T-helper 22 cell (primary cell): ENCODE results near the gene SAYSD1.

Experiments
- DNase-seq: peaks from one replicate; pipeline ENCODE4 v3.0.0-alpha.2; 2020; ENCODE audit warnings: low read depth

Gene SAYSD1

GRCh38 chr6:39058471-39059147, 56.4 kb downstream of the SAYSD1 start:
- DNase-seq, result no peak

- DNase-seq, result no peak
Observed at GRCh38 chr6:39057251-39058155, 57.5 kb downstream of the SAYSD1 start.

GRCh38 chr6:39056681-39057080, 58.3 kb downstream of the SAYSD1 start:
- DNase-seq, result no peak

- no peak for DNase-seq
Observed at GRCh38 chr6:39056191-39056590, 58.8 kb downstream of the SAYSD1 start.

- no peak for DNase-seq
Observed at GRCh38 chr6:39055661-39056060, 59.3 kb downstream of the SAYSD1 start.

- no peak for DNase-seq
Observed at GRCh38 chr6:39054577-39055142, 60.3 kb downstream of the SAYSD1 start.
